GM12872 (cell line): ENCODE data around the gene SUFU.

Experiments used
- TF ChIP-seq, protein P1 (sequence below): IDR thresholded peaks from 3 replicates; pipeline ENCODE4 v1.5.1; 2011; ENCODE audit warnings: low read depth, mild to moderate bottlenecking, low read length, moderate library complexity; ENCODE audit not compliant: insufficient read depth

The SUFU gene

GRCh38 chr10:102550636-102551210 is 47.0 kb downstream of the SUFU start:
- TF ChIP-seq, protein P1, sequence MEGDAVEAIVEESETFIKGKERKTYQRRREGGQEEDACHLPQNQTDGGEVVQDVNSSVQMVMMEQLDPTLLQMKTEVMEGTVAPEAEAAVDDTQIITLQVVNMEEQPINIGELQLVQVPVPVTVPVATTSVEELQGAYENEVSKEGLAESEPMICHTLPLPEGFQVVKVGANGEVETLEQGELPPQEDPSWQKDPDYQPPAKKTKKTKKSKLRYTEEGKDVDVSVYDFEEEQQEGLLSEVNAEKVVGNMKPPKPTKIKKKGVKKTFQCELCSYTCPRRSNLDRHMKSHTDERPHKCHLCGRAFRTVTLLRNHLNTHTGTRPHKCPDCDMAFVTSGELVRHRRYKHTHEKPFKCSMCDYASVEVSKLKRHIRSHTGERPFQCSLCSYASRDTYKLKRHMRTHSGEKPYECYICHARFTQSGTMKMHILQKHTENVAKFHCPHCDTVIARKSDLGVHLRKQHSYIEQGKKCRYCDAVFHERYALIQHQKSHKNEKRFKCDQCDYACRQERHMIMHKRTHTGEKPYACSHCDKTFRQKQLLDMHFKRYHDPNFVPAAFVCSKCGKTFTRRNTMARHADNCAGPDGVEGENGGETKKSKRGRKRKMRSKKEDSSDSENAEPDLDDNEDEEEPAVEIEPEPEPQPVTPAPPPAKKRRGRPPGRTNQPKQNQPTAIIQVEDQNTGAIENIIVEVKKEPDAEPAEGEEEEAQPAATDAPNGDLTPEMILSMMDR, result no peak

DNA sequence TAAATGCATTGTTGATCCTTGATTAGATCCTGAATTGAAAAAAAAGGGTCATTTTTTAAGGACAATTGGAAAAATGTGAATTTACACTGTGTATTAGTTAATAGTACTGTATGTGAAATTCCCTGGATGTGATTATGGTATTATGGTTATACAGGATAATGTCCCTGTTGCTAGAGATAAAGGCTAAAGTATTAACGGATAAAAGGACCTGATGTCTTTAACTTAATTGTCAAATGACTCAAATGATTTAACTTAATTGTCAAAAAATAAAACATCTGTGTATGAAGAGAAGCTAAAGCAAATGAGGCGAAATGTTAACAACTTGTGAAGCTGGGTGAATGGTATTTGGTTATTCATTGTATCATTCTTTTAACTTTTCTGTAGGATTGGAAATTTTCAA is 48.8 kb downstream of the SUFU start:
- TF ChIP-seq, protein P1, result no peak

DNA sequence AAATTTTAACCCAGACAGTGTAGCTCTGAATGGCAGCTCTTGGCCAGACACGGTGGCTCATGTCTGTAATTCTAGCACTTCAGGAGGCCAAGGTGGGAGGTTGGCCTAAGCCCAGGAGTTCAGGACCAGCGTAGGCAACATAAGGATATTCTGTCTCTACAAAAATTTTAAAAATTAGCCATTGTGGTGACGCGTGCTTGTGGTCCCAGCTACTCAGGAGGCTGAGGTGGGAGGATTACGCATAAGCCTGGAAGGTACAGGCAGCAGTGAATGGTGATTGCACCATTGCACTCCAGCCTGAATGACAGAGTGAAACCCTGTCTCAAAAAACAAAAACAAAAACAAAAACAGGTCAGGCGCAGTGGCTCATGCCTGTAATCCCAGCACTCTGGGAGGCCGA is 50.0 kb downstream of the SUFU start:
- TF ChIP-seq, protein P1, result no peak

DNA sequence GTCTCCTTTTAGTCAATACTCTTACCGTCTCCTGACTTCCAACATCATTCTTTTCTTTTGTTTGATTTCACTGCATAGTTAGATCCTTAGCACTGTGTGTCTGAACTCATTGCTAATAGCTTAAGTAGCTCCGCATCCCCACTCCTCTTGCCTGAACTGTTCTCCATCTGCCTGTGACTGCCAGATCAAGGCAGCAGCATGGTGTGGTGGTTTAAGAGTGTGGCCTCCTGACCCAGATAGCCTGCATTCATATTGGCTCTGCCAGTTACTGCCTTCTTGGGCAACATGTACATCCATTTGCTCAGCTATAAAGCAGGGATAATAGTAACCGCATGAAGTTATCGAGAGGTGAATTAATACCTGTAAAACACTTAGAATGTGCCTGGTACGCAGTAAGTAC is 50.8 kb downstream of the SUFU start:
- TF ChIP-seq, protein P1, result no peak

DNA sequence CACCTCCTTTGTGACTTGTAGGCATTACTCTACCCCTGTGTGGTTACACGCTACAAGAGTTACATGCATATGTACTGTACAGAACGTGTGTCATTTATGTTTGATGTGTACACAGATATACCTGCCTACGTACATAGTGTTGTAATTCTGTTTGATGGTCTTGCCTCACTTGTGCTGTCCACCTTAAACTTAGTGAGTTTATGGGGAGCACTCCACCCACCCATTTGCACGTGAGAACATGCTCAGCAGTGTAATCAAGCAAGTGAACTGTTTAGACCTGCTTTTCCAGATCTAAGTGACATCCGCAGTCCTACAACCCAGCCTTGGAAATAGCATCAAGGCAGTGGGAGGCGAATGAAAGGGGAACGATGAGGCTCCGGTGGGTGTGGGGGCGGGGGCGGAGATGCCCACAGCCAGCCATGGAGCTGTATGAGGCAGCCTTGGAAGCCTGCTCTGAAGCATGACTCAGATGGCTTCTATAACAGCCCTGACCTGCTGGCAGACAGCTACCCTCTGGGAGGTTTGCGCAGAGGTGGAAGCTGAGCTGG is 52.1 kb downstream of the SUFU start:
- TF ChIP-seq, protein P1, result no peak

DNA sequence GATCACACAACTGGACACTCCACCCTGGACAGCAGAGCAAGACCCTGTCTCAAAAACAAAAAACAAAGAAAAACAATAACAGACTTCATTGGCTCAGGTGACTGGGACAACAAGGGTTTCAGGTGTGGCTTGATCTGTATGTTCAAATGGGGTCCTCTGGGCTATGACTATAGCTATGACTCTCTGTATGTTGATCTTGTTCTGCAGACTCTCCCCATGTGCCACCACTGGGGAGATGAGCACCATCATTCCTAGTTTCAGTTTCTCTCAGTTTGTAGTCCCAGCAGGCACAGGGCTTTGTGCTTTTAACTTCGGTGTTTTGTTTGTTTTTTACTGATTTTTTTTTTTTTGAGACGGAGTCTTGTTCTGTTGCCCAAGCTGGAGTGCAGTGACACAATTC is 53.8 kb downstream of the SUFU start:
- TF ChIP-seq, protein P1, result no peak

DNA sequence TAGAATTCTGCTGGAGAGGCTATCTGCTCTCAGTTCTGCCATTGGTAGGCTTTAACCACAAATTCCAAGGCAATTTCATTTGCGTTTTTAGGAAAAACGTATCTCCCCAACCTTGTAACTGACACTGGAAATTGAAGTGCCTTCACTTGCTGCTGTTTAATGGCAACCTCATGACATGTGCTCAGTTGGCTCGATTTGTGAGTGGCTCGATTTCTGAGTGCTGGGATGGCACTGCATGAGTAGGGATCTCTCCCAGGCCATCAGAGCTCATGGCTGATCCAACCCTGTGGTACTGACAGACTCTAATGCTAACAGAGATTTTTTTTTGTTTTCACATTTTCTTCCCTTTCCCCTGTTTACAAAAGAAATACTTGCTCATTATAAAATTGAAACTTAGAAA is 56.0 kb downstream of the SUFU start:
- TF ChIP-seq, protein P1, result no peak
